ENCODE measurements around the gene GH1.
A peak's percentile ranks its signal among the peaks of the same experiment; 100 is the strongest.

The GH1 gene

DNA sequence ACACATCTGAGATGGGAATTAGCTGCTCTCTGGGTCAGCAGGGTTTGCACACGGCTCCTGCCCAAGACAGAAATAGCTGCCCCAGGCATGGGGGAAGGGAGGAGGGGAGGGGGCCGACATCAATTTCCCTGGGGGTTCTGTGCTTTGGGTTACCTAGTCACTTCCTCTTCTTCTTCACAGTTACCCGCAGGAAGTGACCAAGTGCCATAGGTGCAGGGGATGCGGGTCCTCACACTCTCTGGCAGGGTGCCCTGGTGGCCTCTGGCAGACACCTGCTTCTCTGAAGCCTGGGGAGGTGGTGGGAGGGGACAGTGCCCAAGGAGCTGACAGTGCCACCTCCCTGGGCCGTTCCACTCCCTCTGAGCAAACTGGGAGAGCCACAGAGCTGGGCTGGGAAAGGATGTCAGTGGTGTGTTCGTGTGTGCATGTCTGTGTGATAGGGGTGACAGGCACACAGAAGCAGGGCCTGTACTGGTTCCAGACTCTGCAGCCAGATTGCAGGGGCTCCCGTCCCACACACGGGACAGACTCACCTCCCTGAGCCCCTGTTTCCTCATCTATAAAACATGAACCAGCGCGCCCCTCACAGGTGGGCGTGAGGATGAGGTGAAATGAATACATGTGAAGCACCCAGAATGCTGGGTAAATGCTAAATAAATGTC lies 35.9 kb upstream of the GH1 start:
- peaks cover 17% of the 10 kb centered on the region for H3K27me3 Mint-ChIP-seq (ENCODE audit: low read depth, poor library complexity)
- no peak for DNase-seq
- no peaks in the 10 kb centered on the region for H3K9me3 Mint-ChIP-seq
- H3K4me1 Mint-ChIP-seq, result peaks cover 8% of the 10 kb centered on the region
- no peaks in the 10 kb centered on the region for H3K36me3 Mint-ChIP-seq (ENCODE audit: low read depth)
- no peak for TF ChIP-seq CTCF (IDR thresholded peaks at IDR 0.05)
- H3K4me3 Mint-ChIP-seq, result no peak overlapping the region
- no peak overlapping the region for H3K27ac Mint-ChIP-seq

DNA sequence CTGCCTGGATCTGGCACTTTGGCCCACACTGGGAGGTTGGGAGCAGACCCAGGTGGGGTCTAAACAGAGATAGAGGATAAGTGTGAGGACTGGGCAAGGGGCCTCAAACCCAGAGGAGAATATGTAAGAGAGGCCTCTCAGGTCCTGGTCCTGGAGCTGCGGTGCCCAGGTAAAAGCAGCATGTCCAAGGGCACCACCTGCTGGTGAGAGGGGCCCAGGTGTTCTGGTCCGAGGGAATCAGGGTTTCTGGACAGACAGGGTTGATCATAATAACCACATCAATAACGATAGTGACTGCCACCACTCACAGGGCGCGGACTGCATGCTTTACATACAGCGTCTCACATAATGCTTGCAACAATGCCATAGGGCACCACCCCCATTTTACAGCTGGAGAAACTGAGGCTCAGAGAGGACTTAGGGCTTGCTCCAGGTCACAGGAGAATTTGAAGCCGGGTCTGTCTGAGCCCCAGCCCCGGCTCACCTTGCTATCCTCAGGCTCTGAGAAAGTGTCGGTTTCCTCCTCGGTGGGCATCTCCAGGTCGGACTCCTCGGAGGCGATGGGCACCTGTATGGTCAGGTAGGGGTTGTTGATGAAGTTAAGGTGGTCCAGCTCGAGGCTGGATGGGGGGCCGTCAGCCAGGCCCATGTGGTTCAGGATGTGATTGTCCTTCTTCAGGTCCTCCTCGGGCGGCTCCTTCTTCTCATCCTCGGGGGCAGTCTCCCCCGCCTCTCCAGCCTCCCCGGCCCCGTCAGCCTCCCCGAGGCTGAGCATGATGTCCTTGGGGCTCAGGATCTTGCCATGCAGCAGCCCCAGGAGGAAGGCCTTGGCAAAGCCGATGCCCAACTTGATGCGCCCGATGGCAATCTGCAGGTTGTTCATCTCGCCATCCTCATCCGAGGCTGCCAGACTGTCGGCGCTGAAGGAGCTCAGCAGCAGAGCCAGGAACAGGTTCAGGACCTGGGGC lies 32.6 kb upstream of the GH1 start:
- Mint-ChIP-seq H3K4me3 (no peak overlapping the region), H3K27me3 (ENCODE audit: low read depth, poor library complexity) (peaks cover 13% of the 10 kb centered on the region), H3K36me3 (ENCODE audit: low read depth) (no peaks in the 10 kb centered on the region), H3K27ac (no peak overlapping the region), H3K9me3 (no peaks in the 10 kb centered on the region), H3K4me1 (peaks cover 19% of the 10 kb centered on the region)
- no peak for DNase-seq
- TF ChIP-seq CTCF (IDR thresholded peaks at IDR 0.05), result peak; percentile 40

DNA sequence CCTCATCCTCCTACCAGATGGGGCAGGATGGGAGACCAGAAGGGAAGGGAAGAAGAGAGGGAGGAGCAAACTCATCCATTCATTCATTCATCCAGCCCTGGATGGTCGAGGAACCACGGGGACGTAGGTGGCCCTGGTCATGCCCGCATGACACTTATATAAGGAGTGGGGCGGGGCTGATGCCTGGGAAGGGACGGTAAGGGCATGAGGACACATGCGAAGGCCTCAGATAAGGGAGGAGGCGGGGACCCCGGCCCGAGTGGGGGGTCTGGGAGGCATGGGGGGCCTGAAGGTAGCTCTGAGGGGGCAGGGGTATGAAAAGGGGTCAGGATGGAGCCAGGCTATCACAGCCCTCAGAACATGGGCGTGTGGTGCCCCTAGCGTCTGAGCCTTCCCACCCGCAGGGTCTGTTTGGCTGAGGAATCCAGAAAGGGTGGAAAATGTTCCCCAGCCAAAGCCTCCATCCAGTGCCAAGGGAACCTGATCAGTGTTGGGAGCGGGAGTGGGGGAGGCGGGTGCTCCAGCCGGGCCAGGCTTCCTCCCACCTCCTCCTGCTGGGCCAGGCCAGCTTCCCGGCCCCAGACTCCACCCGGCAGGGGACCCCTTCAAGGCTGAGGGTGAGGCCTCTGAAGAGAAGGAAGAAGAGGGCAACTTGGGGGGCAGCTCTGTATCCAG lies 31.1 kb upstream of the GH1 start:
- peaks cover 12% of the 10 kb centered on the region for H3K27me3 Mint-ChIP-seq (ENCODE audit: low read depth, poor library complexity)
- no peak for TF ChIP-seq CTCF (IDR thresholded peaks at IDR 0.05)
- no peaks in the 10 kb centered on the region for H3K9me3 Mint-ChIP-seq
- DNase-seq, result no peak
- H3K4me3 Mint-ChIP-seq, result no peak overlapping the region
- no peaks in the 10 kb centered on the region for H3K36me3 Mint-ChIP-seq (ENCODE audit: low read depth)
- H3K4me1 Mint-ChIP-seq, result peaks cover 31% of the 10 kb centered on the region
- H3K27ac Mint-ChIP-seq, result no peak overlapping the region

DNA sequence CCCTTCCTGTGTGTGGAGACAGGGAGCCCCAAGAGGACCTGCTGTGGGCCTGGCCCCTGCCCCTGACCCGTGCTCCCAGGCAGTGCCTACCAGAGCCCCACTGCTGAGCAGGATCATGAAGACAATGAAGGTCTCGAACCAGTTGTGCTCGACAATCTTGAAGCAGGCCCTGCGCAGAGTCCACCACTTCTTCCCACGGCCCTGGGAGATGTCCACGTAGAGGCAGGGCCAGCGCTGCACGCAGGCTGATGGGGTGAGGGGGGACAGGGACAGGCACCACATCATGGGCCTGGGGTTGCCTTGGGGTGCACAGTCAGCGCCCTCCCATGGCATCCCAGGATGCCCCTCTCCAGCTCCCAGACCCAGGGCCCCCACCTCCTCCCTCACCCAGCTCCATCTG lies 29.9 kb upstream of the GH1 start:
- DNase-seq, result no peak
- Mint-ChIP-seq H3K27ac (no peak overlapping the region), H3K4me3 (no peak overlapping the region), H3K4me1 (peaks cover 26% of the 10 kb centered on the region), H3K36me3 (ENCODE audit: low read depth) (no peaks in the 10 kb centered on the region), H3K9me3 (no peaks in the 10 kb centered on the region), H3K27me3 (ENCODE audit: low read depth, poor library complexity) (peaks cover 4% of the 10 kb centered on the region)
- no peak for TF ChIP-seq CTCF (IDR thresholded peaks at IDR 0.05)

- H3K4me3 Mint-ChIP-seq, result no peak overlapping the region
- no peak for TF ChIP-seq CTCF (IDR thresholded peaks at IDR 0.05)
- no peaks in the 10 kb centered on the region for H3K36me3 Mint-ChIP-seq (ENCODE audit: low read depth)
- peaks cover 8% of the 10 kb centered on the region for H3K27me3 Mint-ChIP-seq (ENCODE audit: low read depth, poor library complexity)
- no peak overlapping the region for H3K27ac Mint-ChIP-seq
- peaks cover 26% of the 10 kb centered on the region for H3K4me1 Mint-ChIP-seq
- no peak for DNase-seq
- no peaks in the 10 kb centered on the region for H3K9me3 Mint-ChIP-seq
Observed at GRCh38 chr17:63947711-63948330, 29.2 kb upstream of the GH1 start.
